Chondrocyte (in vitro differentiated cells): ENCODE results near the gene USP49. TPM values are rescaled to one million over a fixed set of nuclear protein-coding genes. Genes with fewer than 3 reads are reported as not detected.

Source experiments
- DNase-seq: peaks from one replicate; pipeline ENCODE4 v3.0.0; 2021; ENCODE audit warnings: mixed read lengths, low spot score
- H3K27ac Mint-ChIP-seq: one replicate; pipeline ENCODE4 v1.8.0; 2021; ENCODE audit warnings: mild to moderate bottlenecking, moderate library complexity, mixed read lengths; ENCODE audit not compliant: unreplicated experiment
- H3K27me3 Mint-ChIP-seq: 2 replicates; pipeline ENCODE4 v1.8.0; 2021; ENCODE audit warnings: low read depth, mixed read lengths
- H3K36me3 Mint-ChIP-seq: 2 replicates; pipeline ENCODE4 v1.8.0; 2021; ENCODE audit warnings: low read depth, mixed read lengths
- H3K4me1 Mint-ChIP-seq: 2 replicates; pipeline ENCODE4 v1.8.0; 2021; ENCODE audit warnings: low read depth, mild to moderate bottlenecking, mixed read lengths
- H3K4me3 Mint-ChIP-seq: one replicate; pipeline ENCODE4 v1.8.0; 2021; ENCODE audit warnings: mild to moderate bottlenecking, moderate library complexity, mixed read lengths; ENCODE audit not compliant: unreplicated experiment
- H3K9me3 Mint-ChIP-seq: 2 replicates; pipeline ENCODE4 v1.8.0; 2021; ENCODE audit warnings: low read depth, mixed read lengths
- CTCF ChIP-seq: fragments of 200-600 bp; sonication (generic); IDR thresholded peaks from 2 replicates; pipeline ENCODE4 v1.5.0; 2021; ENCODE audit warnings: antibody characterized with exemption, mild to moderate bottlenecking, moderate library complexity
- total RNA-seq: library from RNA; stranded (reverse); gene quantifications from 3 replicates; pipeline ENCODE4 v1.2.1, GENCODE V29; 2021

The USP49 gene
- total RNA-seq, 1 donor from 2014 or later: 3.5 TPM

- DNase-seq: no peak
Measured at GRCh38 chr6:41823178-41823577, 72.0 kb downstream of the USP49 start.

GRCh38 chr6:41822021-41822420, 73.2 kb downstream of the USP49 start:
- Mint-ChIP-seq H3K4me1 (peaks cover 28% of the 10 kb centered on the region), H3K27me3 (no peaks in the 10 kb centered on the region), H3K27ac (no peak overlapping the region), H3K4me3 (no peak overlapping the region), H3K36me3 (peaks cover 2% of the 10 kb centered on the region), H3K9me3 (no peaks in the 10 kb centered on the region)
- TF ChIP-seq CTCF: no peak
- no peak for DNase-seq

More at GRCh38 chr6:41823178-41823577, 72.0 kb downstream of the USP49 start:
- no peak for TF ChIP-seq CTCF
- no peaks in the 10 kb centered on the region for H3K27me3 Mint-ChIP-seq
- H3K4me3 Mint-ChIP-seq: no peak overlapping the region
- H3K27ac Mint-ChIP-seq: no peak overlapping the region
- H3K9me3 Mint-ChIP-seq: no peaks in the 10 kb centered on the region
- peaks cover 2% of the 10 kb centered on the region for H3K36me3 Mint-ChIP-seq
- H3K4me1 Mint-ChIP-seq: peaks cover 28% of the 10 kb centered on the region

GRCh38 chr6:41821266-41821665, 73.9 kb downstream of the USP49 start:
- DNase-seq: no peak
- Mint-ChIP-seq H3K4me3 (no peak overlapping the region), H3K36me3 (peaks cover 2% of the 10 kb centered on the region), H3K27me3 (no peaks in the 10 kb centered on the region), H3K4me1 (peaks cover 29% of the 10 kb centered on the region), H3K9me3 (no peaks in the 10 kb centered on the region), H3K27ac (no peak overlapping the region)
- no peak for TF ChIP-seq CTCF

- no peak overlapping the region for H3K4me3 Mint-ChIP-seq
- DNase-seq: no peak
- H3K4me1 Mint-ChIP-seq: peaks cover 13% of the 10 kb centered on the region
- peaks cover 2% of the 10 kb centered on the region for H3K36me3 Mint-ChIP-seq
- TF ChIP-seq CTCF: no peak
- no peak overlapping the region for H3K27ac Mint-ChIP-seq
- no peaks in the 10 kb centered on the region for H3K9me3 Mint-ChIP-seq
- no peaks in the 10 kb centered on the region for H3K27me3 Mint-ChIP-seq
Measured at GRCh38 chr6:41818271-41819054, 76.7 kb downstream of the USP49 start.

- peak overlapping the region; percentile 82 for H3K27ac Mint-ChIP-seq
- no peaks in the 10 kb centered on the region for H3K36me3 Mint-ChIP-seq
- H3K4me1 Mint-ChIP-seq: peaks cover 11% of the 10 kb centered on the region
- no peaks in the 10 kb centered on the region for H3K27me3 Mint-ChIP-seq
- DNase-seq: no peak
- no peaks in the 10 kb centered on the region for H3K9me3 Mint-ChIP-seq
- no peak overlapping the region for H3K4me3 Mint-ChIP-seq
- no peak for TF ChIP-seq CTCF
Measured at GRCh38 chr6:41815587-41815986, 79.6 kb downstream of the USP49 start.
